Esophagus (tissue), 2 donors: Measurements from ENCODE around the gene SIRT1. TPM values are rescaled to one million over a fixed set of nuclear protein-coding genes. Genes with fewer than 3 reads are reported as not detected.
"Not testable (repeated sequence)": the region's sequence is repeated elsewhere in the genome, so short reads cannot be mapped to it uniquely, and the experiment has no call there.

Experiments
- H3K27ac ChIP-seq, 2 donors: one replicate each; pipeline ENCODE4 v1.5.1; 2013; ENCODE audit warnings: low read depth in 2 of 2, mild to moderate bottlenecking in 2 of 2, inconsistent platforms in 1 of 2, low read length in 1 of 2, moderate library complexity in 1 of 2
- H3K27me3 ChIP-seq, 2 donors: one replicate each; pipeline ENCODE4 v1.6.1; 2013; ENCODE audit warnings: low read length in 2 of 2, control low read depth in 1 of 2, mild to moderate bottlenecking in 1 of 2; ENCODE audit not compliant: insufficient read depth in 2 of 2, control insufficient read depth in 1 of 2
- H3K36me3 ChIP-seq, 2 donors: one replicate each; pipeline ENCODE4 v1.6.1; 2013; ENCODE audit warnings: low read length in 1 of 2; ENCODE audit not compliant: control insufficient read depth in 2 of 2, insufficient read depth in 2 of 2
- H3K4me1 ChIP-seq, 2 donors: one replicate each; pipeline ENCODE4 v1.6.1; 2013; ENCODE audit warnings: low read length in 1 of 2; ENCODE audit not compliant: control insufficient read depth in 2 of 2, insufficient read depth in 2 of 2
- H3K4me3 ChIP-seq, 2 donors: one replicate each; pipeline ENCODE4 v1.5.1; 2013; ENCODE audit warnings: low read length in 2 of 2, mild to moderate bottlenecking in 2 of 2, low read depth in 1 of 2, moderate library complexity in 1 of 2
- H3K9me3 ChIP-seq, 2 donors: one replicate each; pipeline ENCODE4 v1.6.1; 2013; ENCODE audit warnings: mild to moderate bottlenecking in 2 of 2, low read depth in 1 of 2, low read length in 1 of 2, moderate library complexity in 1 of 2; ENCODE audit not compliant: control insufficient read depth in 2 of 2, insufficient read depth in 1 of 2
- WGBS, 2 donors: extraction: QIAGEN DNeasy Blood & Tissue Kit; methylation state at CpG; one replicate each; pipeline ENCODE4 v1.1.7; 2013; 5-methylcytosine and 5-hydroxymethylcytosine counted together
- polyA plus RNA-seq, 2 donors: library from polyadenylated mRNA; stranded (reverse); fragments of 200-250 nt; gene quantifications; one replicate each; pipeline ENCODE4 v1.2.3, GENCODE V29; 2013
- donor health status: healthy with polysubstance abuse.
- donor health status: Bipolar disorder and iron deficiency.

The SIRT1 gene
- polyA plus RNA-seq, 2 donors, result 5.6 to 6.5 TPM

GRCh38 chr10:67935223-67935622 lies 50.8 kb downstream of the SIRT1 start:
- H3K27ac ChIP-seq, result no peak overlapping the region
- peaks cover 3 to 6% of the 10 kb centered on the region in 2 donors for H3K36me3 ChIP-seq
- H3K9me3 ChIP-seq, result no peaks in the 10 kb centered on the region
- H3K27me3 ChIP-seq, result no peaks in the 10 kb centered on the region
- H3K4me3 ChIP-seq, result no peak overlapping the region
- 98% methylated on average over 9 of the region's 9 CpGs for WGBS, 2 donors
- no peaks in the 10 kb centered on the region for H3K4me1 ChIP-seq

GRCh38 chr10:67936416-67936815 lies 52.0 kb downstream of the SIRT1 start:
- 75 to 94% methylated on average over 1 of the region's 1 CpG for WGBS, 2 donors
- peaks cover 3 to 6% of the 10 kb centered on the region in 2 donors for H3K36me3 ChIP-seq
- H3K4me1 ChIP-seq, result no peaks in the 10 kb centered on the region
- no peaks in the 10 kb centered on the region for H3K27me3 ChIP-seq
- no peaks in the 10 kb centered on the region for H3K9me3 ChIP-seq
- H3K27ac ChIP-seq, result no peak overlapping the region
- H3K4me3 ChIP-seq, result no peak overlapping the region

- Histone ChIP-seq H3K27me3 (no peaks in the 10 kb centered on the region), H3K4me1 (no peaks in the 10 kb centered on the region), H3K9me3 (no peaks in the 10 kb centered on the region), H3K36me3 (peaks cover 3 to 6% of the 10 kb centered on the region in 2 donors), H3K4me3 (no peak overlapping the region), H3K27ac (no peak overlapping the region)
- 96 to 97% methylated on average over 2 of the region's 2 CpGs for WGBS, 2 donors
These were observed 59.5 kb downstream of the SIRT1 start for GRCh38 chr10:67943917-67944316.

- H3K27me3 ChIP-seq, result no peaks in the 10 kb centered on the region
- no peak overlapping the region for H3K27ac ChIP-seq
- WGBS, 2 donors, result 96 to 98% methylated on average over 6 of the region's 6 CpGs
- H3K36me3 ChIP-seq, result no peaks in the 10 kb centered on the region
- no peaks in the 10 kb centered on the region for H3K4me1 ChIP-seq
- no peak overlapping the region for H3K4me3 ChIP-seq
- H3K9me3 ChIP-seq, result no peaks in the 10 kb centered on the region
These were observed 71.2 kb downstream of the SIRT1 start for GRCh38 chr10:67955614-67956013.

- WGBS, 2 donors, result 94 to 96% methylated on average over 8 of the region's 8 CpGs
- Histone ChIP-seq H3K4me3 (no peak overlapping the region), H3K4me1 (no peaks in the 10 kb centered on the region), H3K36me3 (no peaks in the 10 kb centered on the region), H3K9me3 (no peaks in the 10 kb centered on the region), H3K27ac (no peak overlapping the region), H3K27me3 (no peaks in the 10 kb centered on the region)
These were observed 75.5 kb downstream of the SIRT1 start for GRCh38 chr10:67959839-67960476.

GRCh38 chr10:67965456-67965855 lies 81.0 kb downstream of the SIRT1 start:
- no peaks in the 10 kb centered on the region for H3K9me3 ChIP-seq
- no peak overlapping the region for H3K4me3 ChIP-seq
- no peaks in the 10 kb centered on the region for H3K4me1 ChIP-seq
- WGBS, 2 donors, result 97 to 100% methylated on average over 2 of the region's 2 CpGs
- H3K36me3 ChIP-seq, result peaks cover 3% of the 10 kb centered on the region in 2 donors
- no peaks in the 10 kb centered on the region for H3K27me3 ChIP-seq
- H3K27ac ChIP-seq, result no peak overlapping the region

- not testable (repeated sequence) for H3K9me3 ChIP-seq, H3K27ac ChIP-seq, H3K36me3 ChIP-seq, H3K4me1 ChIP-seq, H3K27me3 ChIP-seq, H3K4me3 ChIP-seq
- 83 to 90% methylated on average over 4 of the region's 4 CpGs for WGBS, 2 donors
These were observed 81.6 kb downstream of the SIRT1 start for GRCh38 chr10:67966035-67966434.

Other genes with a start within 250 kb of the SIRT1 start
- under 1 TPM; 0.08 to 0.10 TPM for gene CTNNA3, start 188.5 kb upstream of the SIRT1 start, polyA plus RNA-seq
- under 1 TPM; 0.59 to 0.75 TPM for gene DNAJC12, start 46.5 kb upstream of the SIRT1 start, polyA plus RNA-seq
- gene HERC4, start 190.6 kb downstream of the SIRT1 start, polyA plus RNA-seq, result 10 to 100 TPM; 11.8 to 13.3 TPM
- under 1 TPM in 1 of 2 donors, not detected in 1; 0.01 TPM for gene MYPN, start 224.8 kb downstream of the SIRT1 start, polyA plus RNA-seq